Measurements from ENCODE around the gene NUDT17. TPM values are rescaled to one million over a fixed set of nuclear protein-coding genes. Genes with fewer than 3 reads are reported as not detected.

The NUDT17 gene
- total RNA-seq, 1 donor from 2014 or later: 2.8 TPM

DNA sequence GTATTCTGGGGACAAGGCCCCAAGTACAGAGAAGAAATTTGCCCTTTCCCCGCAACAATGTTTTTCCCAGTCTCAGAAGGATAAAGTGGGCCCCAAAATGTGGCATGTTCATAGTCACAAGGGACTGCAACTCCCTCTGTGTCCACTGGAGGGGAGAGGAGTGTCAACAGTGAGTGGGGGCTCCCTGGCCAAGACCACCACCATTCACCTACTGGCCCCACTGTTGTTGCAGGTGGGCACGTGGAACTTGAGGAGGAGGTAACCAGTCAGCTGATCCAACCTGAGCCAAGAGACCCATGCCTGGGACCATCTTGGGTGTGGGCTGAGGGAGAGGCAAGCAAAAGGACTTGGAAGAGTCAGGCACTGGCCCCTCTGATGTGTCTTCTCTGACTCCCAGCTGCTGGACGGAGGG, 777 bp downstream of the NUDT17 start:
- no peak for DNase-seq (ENCODE audit: low read depth, low spot score)

DNA sequence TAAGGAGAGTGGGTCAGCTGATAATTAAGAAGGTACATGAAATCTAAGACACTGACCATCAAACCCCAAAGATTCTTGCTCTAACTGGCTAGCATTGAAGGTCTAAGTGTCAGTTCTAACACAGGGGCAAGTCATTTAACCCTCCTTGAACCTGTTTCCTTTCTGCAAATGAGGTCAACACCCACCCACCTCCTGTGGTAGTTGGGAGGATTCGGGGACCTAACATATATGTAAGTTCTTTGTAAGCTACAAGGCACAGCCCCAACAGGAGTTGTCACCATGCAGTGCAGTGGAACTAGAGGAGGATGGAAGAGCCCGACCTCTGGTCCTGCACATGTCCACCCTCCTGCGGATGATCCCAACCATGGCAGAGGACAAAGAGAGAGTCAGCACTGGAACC, 2.4 kb downstream of the NUDT17 start:
- no peak for DNase-seq (ENCODE audit: low read depth, low spot score)

DNA sequence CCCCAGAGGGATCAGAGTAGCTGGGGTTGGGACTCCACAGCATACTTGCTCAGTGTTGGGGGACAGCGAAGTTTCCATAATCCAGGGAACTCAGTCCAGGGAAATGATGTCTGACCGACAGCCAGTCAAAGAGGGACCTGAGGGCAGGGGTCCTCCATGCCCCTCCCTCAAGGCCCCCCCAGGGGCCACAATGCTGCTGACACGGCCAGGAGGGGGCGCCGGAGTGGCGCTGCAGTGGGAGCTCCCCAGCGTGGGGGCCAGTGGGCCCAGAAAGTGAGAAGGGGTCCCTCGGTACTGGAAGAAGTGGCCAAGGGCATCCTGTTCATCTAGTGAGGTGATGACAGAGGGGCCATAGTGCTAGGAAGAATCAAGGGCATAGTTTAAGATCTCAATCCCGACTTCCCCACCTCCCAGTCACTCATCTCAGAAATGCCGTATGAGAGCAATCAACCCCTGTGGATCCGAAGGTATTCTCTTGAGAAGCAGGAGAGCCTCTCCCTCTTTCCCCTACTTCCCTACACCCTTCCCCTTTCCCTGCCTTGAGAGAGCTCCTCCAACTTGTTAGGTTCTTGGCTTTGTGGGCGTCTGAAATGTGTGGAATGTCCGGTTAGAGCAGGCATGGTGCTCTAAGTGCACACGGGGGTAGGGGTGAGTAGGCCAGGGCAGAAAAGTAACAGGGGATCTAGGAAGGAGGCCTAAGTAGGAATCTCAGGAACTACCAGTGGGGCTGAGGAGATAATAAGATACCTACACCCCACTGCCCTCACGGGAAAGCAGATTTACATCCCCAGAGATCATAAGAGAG, 4.1 kb downstream of the NUDT17 start:
- DNase-seq (ENCODE audit: low read depth, low spot score): peak; percentile 49

DNA sequence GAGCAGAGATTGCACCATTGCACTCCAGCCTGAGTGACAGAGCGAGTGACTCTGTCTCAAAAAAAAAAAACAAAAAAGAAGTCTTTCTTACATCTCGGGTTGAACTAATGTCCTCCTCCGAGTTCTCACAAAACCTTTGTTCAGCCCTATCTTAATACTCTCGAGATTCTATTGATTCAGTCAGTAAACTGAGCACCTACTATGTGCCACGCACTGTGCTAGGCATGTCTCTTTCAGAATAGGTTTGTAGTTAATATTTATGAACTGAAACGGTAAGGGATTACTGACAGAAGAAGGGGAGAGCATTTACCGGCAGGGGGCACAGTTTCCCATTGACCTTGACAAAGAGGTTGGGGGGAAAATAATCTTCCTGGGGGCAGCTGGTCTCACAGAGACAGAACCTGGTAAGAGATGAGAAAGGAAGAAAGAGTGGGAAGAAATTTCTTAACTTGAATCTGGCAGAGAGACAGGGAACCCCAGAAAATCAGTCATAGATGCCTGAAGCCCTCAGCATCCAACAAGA, 10.1 kb downstream of the NUDT17 start:
- DNase-seq (ENCODE audit: low read depth, low spot score): no peak

DNA sequence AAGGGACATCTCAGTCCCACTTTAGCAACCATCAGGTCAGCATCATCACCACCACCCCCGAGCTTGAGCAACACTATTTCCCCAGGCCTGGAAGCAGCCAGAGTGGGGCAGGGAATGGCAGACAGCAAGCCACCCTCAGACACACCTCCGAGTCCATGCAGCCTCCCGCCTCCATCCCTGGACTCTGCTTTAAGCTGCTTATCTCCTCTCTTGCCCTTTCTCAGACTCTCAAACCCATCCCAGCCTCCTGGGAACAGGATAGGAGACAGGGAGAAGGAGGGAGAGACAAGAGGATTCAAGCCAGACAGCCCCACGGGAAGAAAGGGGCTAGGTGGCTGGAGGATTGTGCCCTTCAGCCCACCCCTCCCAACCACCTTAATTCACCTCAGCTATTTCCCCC, 11.7 kb downstream of the NUDT17 start:
- DNase-seq (ENCODE audit: low read depth, low spot score): no peak

DNA sequence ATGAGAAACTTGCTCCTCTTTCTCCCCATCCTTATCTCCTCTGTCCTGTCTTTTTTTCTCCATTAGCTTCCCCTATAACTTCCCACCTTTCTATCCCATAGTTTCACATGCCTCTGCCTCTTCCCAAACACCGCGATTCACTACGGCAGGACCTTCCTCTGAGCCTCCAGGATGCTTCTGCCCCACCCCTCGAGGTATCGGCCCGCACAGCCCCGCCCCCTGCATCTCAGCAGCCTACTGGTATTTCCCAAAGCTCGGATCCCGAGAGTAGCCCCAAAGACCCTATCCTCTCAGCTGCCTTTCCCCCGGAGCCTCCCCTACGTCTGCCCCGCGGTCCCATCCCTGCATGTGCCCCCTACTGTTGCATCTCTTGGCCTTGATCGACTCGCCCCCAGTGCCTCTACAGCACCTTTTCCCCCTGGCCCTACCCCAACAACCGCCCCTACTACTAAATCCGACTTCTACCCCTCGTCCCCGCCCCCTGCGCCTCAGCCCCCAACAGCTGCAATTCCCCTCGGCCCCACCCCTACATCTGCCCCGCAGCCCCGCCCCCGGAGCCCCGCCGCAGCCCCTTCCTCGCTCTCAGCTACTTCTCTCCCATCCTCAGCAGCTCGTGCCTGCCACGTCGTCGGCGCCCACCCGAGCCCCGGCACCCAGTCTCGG, 12.9 kb downstream of the NUDT17 start:
- DNase-seq (ENCODE audit: low read depth, low spot score): no peak

DNA sequence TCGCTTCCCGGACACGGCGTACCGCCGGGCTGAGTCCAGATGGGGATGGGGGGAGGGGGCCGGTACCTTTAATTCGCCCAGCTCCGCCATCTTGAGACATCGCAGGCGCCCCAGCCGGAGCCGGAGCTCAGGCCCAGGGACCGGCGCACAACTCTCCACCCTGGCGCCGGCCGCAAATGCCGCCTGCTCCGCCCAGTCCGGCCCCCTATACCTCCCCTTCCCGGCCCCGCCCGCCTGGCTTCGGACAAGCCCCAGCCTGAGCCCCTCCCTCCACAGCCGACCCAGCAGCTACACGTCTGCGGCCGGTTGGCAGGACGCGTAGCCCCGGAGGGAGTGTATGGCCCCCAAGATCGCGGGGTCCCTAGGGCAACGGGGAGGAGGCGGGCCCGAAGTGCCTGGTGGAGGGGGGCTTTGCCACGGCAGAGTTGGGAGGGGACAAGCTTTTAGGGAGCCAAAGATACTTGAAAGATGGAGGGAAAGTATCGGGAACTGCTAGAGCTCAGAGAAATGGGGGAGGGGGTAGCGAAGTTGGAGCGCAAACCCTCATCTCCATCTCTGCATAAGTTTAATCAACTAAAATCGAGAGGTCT, 13.6 kb downstream of the NUDT17 start, which contains the start of gene PIAS3:
PIAS3 (minus strand) TSS at position 181 of the 590 bp plus-strand sequence; CDS start at position 90, 91 bp downstream.
- peak; percentile 85 for DNase-seq (ENCODE audit: low read depth, low spot score)

DNA sequence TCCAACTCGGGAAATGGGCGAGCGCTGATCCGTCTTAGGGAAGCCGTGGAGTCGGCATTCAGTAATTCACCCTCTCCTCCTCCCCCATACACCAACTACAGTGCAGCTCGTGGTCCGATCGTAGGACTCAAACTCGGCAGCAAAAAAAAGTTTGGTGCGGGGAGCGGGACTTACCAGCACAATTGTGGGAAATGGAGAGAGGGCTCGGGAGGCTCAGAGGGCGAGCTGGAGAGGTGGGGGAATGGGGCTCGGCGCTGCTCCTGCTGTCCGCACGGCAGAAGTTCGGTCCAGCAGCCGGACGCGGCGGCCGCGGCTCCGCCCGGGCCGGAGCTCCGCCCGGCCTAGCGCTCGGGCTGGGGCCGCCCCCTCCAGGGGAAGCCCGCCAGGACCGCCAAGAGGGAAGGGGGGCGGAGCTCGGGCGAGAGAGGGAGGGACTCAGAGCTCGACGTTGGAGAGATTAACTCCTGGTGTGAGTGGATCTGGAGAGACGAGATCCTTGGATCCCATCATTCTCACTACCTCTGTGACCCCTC, 14.1 kb downstream of the NUDT17 start:
- peak; percentile 50 for DNase-seq (ENCODE audit: low read depth, low spot score)

DNA sequence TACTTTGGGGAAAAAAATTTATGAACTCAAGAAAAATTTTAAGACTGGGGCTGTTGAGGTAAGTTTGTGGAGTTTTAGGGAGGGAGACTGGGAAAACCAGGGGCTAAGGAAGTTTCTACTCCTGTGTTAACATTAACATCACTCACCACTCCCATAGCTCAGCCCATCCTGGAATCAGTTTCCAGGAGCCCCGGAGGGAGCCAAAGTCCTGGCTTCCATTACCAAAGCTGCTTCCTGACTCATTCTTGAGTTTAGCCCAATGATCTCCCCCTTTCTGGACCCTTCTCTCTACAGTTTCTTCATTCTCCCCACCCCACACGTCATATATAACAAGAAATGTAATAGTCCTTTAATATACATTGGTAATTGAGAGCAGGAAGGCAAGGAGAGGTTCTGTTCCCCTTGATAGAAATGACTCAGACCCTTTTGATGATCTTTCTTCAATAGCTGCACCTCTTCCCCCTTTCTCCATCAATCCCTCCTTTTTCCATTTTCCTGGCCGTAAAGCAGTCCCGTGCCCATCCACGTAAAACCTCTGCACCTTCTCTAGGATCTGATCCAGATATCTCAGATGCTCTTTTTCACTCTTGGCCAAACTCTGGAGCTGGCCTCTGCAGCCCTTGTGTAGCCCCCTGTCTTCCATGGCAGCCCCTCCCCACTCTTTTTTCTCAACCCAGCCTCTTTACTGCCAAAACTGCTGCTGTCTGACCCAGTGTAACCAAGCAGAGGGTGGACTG, 18.0 kb downstream of the NUDT17 start:
- DNase-seq (ENCODE audit: low read depth, low spot score): no peak

DNA sequence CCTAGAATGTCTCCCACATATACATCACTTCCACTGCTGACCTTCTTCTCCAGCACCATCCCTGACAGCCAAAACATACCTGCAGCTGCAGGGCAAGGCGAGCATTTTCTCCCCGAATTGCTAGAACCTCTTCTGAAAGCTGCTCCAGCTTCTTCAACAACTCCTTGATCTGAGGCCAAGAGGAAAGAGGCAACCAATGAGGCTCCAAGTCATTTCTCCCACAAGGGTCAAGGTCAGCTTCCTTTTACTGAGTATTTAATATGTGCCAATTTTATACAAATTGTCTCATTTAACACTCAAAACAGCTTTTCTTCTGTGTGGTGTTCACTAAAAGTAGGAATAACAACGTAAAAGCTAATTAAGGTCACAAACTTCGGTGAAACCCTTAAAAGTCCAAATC, 22.8 kb downstream of the NUDT17 start:
- no peak for DNase-seq (ENCODE audit: low read depth, low spot score)

DNA sequence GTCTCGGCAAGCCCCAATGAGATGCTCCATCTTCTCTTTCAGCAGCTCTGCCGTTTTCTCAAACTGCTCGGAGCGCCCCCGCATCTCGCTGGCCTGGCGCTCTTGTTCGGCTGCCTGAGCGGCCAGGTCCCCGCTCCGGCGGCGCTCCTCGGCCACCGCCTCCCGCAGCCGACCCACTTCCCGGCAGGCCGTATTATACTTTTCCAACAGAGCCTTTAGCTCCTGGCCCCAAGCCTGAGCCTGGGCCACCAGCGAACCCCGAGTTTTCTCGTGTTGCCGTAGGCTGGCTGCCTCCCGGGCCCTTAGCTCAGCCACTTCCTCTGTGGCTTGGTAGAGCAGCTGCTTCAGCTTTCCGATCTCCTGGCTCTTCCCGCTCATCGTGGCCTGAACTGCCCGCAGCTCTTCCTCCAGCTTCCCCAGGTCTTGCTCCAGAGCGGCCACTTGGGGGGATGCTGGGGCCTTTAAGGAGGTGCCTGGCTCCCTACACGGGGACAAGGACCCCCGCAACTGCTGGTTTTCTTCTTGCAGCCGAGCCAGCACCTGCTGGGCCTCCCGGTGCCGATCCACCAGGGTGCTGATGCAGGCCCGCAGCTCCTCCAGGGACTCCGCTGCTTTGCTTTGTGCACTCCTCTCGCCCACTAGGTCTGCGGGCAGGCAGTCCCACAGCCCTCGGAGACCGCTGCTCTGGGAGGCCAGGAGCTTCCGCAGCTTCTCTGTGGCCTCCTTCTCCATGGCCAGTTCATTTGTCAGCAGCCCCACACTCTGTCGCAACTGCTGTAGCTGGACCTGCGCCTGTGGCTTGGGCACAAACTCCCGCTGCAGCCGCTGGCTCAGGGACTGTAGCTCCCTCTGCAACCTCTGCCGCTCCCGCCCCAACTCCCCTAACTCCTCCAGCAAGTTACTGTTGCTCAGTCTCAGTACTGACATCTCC, 26.8 kb downstream of the NUDT17 start:
- DNase-seq (ENCODE audit: low read depth, low spot score): no peak

DNA sequence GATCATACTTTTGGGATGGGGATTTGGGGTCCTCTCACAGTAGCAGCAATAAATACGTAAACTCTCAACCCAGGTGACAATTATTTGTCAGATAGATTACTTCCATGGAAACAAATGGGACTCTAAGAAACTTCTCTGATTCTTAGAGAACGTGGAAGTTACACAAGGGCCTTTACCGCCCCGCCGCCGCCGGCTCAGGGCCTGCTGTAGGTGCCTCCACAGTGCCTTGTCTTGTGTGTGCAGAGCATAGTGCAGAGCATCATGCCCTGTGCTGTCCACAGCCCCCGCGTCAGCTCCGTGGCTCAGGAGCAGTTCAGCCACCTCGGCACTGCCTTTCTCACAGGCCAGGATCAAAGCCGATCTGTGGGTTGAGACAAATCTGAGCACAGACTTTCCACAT, 29.2 kb downstream of the NUDT17 start:
- DNase-seq (ENCODE audit: low read depth, low spot score): no peak

DNA sequence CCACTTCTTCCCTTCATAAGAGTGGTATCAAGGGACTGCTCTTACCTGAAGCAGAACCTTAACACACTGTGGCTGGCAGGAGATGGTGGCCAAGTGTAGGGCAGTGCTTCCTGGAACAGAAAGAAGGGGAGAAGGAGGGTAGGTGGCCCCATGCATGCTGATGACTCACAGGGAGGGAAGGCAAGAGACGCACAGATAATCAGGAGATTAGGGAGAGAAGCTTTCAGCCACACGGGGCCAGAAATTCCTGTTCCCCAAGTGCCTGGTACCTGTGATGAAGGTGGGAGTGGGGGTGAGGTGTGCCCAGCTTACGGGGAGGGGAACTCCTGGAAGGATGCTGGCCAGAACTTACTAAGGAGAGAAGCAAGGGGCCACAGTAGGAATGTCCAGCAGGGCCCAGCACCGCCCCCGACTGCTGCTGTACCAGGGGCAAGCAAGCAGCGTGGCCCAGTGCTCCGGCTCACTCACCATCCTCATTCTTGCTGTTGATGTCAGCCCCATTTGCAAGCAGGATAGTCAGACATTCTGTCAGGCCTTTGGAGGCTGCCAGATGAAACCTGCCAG, 32.6 kb downstream of the NUDT17 start:
- no peak for DNase-seq (ENCODE audit: low read depth, low spot score)

DNA sequence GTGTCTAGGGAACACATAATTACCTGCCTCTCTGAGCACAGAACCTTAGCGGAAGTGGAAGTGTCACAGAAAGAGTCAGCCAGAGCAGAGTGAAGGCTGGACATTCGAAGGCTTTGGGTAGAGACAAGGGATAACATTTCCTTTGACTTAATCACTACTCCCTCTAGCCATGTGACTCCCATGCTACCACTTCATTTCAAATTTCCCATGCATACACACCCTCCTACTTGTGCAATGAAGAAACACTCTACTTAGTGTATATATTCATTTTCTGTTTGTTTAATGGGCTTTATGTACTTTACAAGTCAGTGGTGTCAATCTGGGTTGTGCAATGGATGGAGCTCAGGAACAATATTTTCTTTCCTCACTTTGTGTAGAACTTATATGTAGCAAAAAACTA, 33.3 kb downstream of the NUDT17 start:
- no peak for DNase-seq (ENCODE audit: low read depth, low spot score)

DNA sequence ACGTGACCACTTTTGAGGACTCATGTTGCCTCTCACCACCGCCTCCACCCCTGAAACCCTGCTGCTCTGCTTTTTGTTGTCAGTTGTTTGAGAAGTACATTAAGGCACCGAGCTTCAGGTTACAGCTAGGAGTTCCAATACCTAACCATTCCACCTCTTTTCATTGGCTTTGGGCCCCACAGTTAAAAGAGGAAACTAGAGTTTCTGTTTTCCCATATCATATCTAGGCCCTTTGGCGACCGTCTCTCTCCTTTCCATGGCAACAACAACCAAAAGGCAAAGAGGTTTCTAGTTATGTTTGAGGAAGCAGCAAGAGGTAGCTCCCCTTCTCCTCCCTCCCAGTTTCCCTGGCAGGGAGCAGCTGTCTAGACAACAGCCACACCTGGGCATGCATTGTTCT, 34.3 kb downstream of the NUDT17 start:
- DNase-seq (ENCODE audit: low read depth, low spot score): no peak

DNA sequence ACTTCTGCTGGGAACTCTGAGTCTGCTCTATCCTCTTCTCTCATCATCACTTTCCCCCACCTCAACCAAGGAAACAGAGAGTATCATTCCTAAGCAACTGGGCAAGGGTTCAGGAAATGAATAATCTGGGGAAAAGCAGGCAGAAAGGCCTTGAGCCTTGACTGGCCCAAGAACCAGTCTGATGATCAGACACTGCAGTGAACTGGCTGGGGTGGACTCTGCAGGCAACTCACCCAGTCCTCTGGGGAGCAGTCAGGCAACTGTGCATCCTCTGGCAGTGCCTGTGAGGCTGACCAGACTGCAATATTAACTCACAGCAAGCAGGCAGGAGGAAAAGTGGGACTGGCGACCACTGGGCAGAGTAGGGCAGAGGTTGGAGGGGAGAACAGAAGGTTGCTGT, 39.2 kb downstream of the NUDT17 start:
- DNase-seq (ENCODE audit: low read depth, low spot score): peak; percentile 33

DNA sequence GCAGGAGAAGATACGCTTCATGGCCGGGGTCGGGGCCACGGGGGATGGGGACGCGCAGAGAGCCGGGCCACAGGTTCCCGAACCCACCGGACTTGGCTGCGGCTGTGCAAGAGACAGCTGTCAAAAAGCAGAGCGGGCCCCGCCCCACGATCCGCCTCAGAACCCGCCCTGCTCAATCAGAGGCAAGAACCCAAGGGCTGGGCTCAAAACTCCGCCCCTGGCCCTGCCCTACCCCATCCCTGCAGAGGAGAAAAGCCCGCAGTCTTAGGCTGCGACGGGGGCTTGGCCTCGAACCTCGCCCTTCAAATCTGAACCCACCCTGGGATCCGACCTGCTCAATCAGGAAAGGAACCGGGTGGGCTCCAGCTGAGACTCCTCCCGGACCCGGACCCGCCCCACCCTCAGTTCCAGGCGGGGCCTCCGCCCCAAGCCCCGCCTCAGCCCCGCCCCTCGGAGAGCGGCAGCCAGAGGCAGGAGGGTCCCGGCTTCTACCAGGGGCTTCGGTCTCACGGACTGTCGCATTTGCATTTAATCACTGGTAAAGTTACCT, 40.4 kb downstream of the NUDT17 start, which contains the start of gene ANKRD35:
ANKRD35 (minus strand) TSS at position 129 of the 550 bp plus-strand sequence; CDS start at position 21, 108 bp downstream.
- DNase-seq (ENCODE audit: low read depth, low spot score): no peak

DNA sequence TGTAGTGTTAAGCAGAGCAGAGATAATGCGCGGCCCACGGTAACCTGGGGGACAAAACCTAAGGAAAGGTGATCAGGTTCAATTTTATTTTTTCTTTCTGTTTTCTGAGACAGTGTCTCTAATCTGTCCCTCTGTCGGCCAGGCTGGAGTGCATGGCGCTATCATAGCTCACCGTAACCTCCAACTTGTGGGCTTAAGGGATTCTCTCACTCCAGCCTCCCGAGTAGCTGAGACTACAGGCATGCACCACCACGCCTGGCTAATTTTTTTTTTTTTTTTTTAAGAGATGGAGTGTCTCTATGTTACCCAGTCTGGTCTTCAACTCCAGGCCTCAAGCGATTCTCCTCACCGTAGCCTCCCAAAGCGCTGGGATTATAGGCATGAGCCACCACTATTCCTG, 41.0 kb downstream of the NUDT17 start:
- no peak for DNase-seq (ENCODE audit: low read depth, low spot score)

DNA sequence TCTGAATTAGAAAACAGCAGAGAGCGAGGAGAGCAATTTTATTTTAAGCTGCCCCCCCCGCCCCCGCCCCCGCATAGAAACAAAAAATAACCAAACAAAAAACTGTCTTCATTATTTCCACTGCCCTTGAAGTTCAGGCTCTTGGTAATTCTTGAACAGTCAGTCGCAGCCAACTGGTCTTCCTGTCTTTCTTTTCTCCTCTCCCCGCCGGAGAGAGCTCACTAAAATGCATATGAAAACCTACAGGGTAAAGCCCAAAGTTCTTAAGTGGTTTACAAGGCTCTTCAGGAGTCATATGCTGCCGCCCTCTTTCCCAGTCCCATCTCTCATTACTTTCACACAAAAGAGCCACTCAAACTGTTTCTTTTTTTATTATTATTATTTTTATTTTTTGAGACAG, 41.4 kb downstream of the NUDT17 start:
- no peak for DNase-seq (ENCODE audit: low read depth, low spot score)

All from pulmonary artery endothelial cell (primary cell).